ENCODE measurements around the gene AK5.

The AK5 gene

DNA sequence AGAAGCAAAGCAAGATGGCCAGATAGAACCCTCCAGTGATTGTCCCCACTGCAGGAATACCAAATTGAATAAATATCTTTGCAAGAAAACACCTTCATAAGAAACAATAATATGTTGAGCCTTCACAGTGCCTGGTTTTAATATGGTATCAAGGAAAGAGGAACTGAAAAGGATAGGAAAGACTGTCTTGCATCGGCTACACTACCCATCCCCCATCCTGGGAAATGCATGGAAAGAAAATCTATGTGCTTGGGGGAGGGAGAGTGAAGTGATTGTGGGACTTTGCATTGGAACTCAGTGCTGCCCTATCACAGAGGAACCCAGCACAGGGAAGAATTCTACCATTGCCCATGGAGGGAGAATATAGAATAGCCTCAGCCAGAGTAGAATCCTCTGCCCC is 28.6 kb upstream of the AK5 start:
- no peak overlapping the region for H3K4me3 ChIP-seq (ENCODE audit: low read length)
- TF ChIP-seq, protein P1, sequence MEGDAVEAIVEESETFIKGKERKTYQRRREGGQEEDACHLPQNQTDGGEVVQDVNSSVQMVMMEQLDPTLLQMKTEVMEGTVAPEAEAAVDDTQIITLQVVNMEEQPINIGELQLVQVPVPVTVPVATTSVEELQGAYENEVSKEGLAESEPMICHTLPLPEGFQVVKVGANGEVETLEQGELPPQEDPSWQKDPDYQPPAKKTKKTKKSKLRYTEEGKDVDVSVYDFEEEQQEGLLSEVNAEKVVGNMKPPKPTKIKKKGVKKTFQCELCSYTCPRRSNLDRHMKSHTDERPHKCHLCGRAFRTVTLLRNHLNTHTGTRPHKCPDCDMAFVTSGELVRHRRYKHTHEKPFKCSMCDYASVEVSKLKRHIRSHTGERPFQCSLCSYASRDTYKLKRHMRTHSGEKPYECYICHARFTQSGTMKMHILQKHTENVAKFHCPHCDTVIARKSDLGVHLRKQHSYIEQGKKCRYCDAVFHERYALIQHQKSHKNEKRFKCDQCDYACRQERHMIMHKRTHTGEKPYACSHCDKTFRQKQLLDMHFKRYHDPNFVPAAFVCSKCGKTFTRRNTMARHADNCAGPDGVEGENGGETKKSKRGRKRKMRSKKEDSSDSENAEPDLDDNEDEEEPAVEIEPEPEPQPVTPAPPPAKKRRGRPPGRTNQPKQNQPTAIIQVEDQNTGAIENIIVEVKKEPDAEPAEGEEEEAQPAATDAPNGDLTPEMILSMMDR (IDR thresholded peaks at IDR 0.05; ENCODE audit: low read depth, low read length) = no peak
- no peak for TF ChIP-seq EZH2phosphoT487 (IDR thresholded peaks at IDR 0.05; ENCODE audit: low read depth)
- no peak overlapping the region for H3K27ac ChIP-seq (ENCODE audit: low read length)
- H3K36me3 ChIP-seq (replicated peaks; ENCODE audit: low read depth, low read length) = no peaks in the 10 kb centered on the region
- H3K27me3 ChIP-seq (ENCODE audit: low read depth, low read length) = no peaks in the 10 kb centered on the region
- H3K79me2 ChIP-seq (ENCODE audit: low read length) = no peaks in the 10 kb centered on the region
- no peak overlapping the region for H2AFZ ChIP-seq (ENCODE audit: low read depth, low read length)
- no peak overlapping the region for H3K4me2 ChIP-seq (ENCODE audit: low read length)
- no peaks in the 10 kb centered on the region for H3K9me3 ChIP-seq (ENCODE audit: insufficient read depth, low read length)
- H4K20me1 ChIP-seq (ENCODE audit: insufficient read depth, low read length) = no peaks in the 10 kb centered on the region
- no peak overlapping the region for H3K9ac ChIP-seq (ENCODE audit: low read length)
- no peaks in the 10 kb centered on the region for H3K4me1 ChIP-seq (ENCODE audit: low read length)

GRCh38 chr1:77263708-77264107 is 18.1 kb upstream of the AK5 start:
- Histone ChIP-seq H3K27me3 (ENCODE audit: low read depth, low read length) (no peaks in the 10 kb centered on the region), H3K36me3 (replicated peaks; ENCODE audit: low read depth, low read length) (no peaks in the 10 kb centered on the region), H3K9me3 (ENCODE audit: insufficient read depth, low read length) (no peaks in the 10 kb centered on the region), H3K79me2 (ENCODE audit: low read length) (no peaks in the 10 kb centered on the region), H3K4me3 (ENCODE audit: low read length) (no peak overlapping the region), H3K4me1 (ENCODE audit: low read length) (no peaks in the 10 kb centered on the region), H3K27ac (ENCODE audit: low read length) (no peak overlapping the region), H4K20me1 (ENCODE audit: insufficient read depth, low read length) (no peaks in the 10 kb centered on the region), H3K4me2 (ENCODE audit: low read length) (no peak overlapping the region), H3K9ac (ENCODE audit: low read length) (no peak overlapping the region), H2AFZ (ENCODE audit: low read depth, low read length) (no peak overlapping the region)
- no peak for TF ChIP-seq EZH2phosphoT487 (IDR thresholded peaks at IDR 0.05; ENCODE audit: low read depth)
- TF ChIP-seq, protein P1 (IDR thresholded peaks at IDR 0.05; ENCODE audit: low read depth, low read length) = no peak

DNA sequence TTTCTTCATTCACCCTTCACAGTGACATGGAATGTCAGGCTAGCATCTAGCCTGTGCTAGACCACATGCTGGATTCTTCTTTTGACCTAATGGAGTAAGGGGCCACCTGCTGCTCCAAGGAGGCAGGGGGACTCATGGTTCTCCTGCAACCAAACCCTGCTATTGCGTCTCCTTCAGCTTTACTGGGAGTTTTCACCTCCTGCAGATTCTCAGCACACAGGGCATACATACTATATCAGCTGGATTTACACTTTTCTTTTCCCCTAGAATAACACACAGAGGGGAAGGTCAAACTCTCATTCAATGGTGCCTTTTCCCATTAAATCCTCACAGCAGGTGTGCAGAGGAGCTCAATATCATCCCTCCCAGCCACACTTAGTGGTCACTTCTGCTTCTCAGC is 16.6 kb upstream of the AK5 start:
- Histone ChIP-seq H3K4me1 (ENCODE audit: low read length) (no peaks in the 10 kb centered on the region), H3K4me2 (ENCODE audit: low read length) (no peak overlapping the region), H4K20me1 (ENCODE audit: insufficient read depth, low read length) (no peaks in the 10 kb centered on the region), H2AFZ (ENCODE audit: low read depth, low read length) (no peak overlapping the region), H3K79me2 (ENCODE audit: low read length) (no peaks in the 10 kb centered on the region), H3K9me3 (ENCODE audit: insufficient read depth, low read length) (no peaks in the 10 kb centered on the region), H3K4me3 (ENCODE audit: low read length) (no peak overlapping the region), H3K9ac (ENCODE audit: low read length) (no peak overlapping the region), H3K36me3 (replicated peaks; ENCODE audit: low read depth, low read length) (no peaks in the 10 kb centered on the region), H3K27me3 (ENCODE audit: low read depth, low read length) (no peaks in the 10 kb centered on the region), H3K27ac (ENCODE audit: low read length) (no peak overlapping the region)
- no peak for TF ChIP-seq EZH2phosphoT487 (IDR thresholded peaks at IDR 0.05; ENCODE audit: low read depth)
- TF ChIP-seq, protein P1 (IDR thresholded peaks at IDR 0.05; ENCODE audit: low read depth, low read length) = no peak

GRCh38 chr1:77267035-77267434 is 14.8 kb upstream of the AK5 start:
- H3K27ac ChIP-seq (ENCODE audit: low read length) = no peak overlapping the region
- H3K4me1 ChIP-seq (ENCODE audit: low read length) = no peaks in the 10 kb centered on the region
- H3K79me2 ChIP-seq (ENCODE audit: low read length) = no peaks in the 10 kb centered on the region
- H3K4me2 ChIP-seq (ENCODE audit: low read length) = no peak overlapping the region
- no peaks in the 10 kb centered on the region for H4K20me1 ChIP-seq (ENCODE audit: insufficient read depth, low read length)
- H3K9ac ChIP-seq (ENCODE audit: low read length) = no peak overlapping the region
- H3K36me3 ChIP-seq (replicated peaks; ENCODE audit: low read depth, low read length) = no peaks in the 10 kb centered on the region
- no peaks in the 10 kb centered on the region for H3K27me3 ChIP-seq (ENCODE audit: low read depth, low read length)
- H2AFZ ChIP-seq (ENCODE audit: low read depth, low read length) = no peak overlapping the region
- no peak overlapping the region for H3K4me3 ChIP-seq (ENCODE audit: low read length)
- no peak for TF ChIP-seq EZH2phosphoT487 (IDR thresholded peaks at IDR 0.05; ENCODE audit: low read depth)
- TF ChIP-seq, protein P1 (IDR thresholded peaks at IDR 0.05; ENCODE audit: low read depth, low read length) = no peak
- H3K9me3 ChIP-seq (ENCODE audit: insufficient read depth, low read length) = no peaks in the 10 kb centered on the region

Measured in OCI-LY3 (cell line).